ENCODE results near the gene ARF6. TPM values are rescaled to one million over a fixed set of nuclear protein-coding genes. Genes with fewer than 3 reads are reported as not detected.
"Not testable (repeated sequence)": the region's sequence is repeated elsewhere in the genome, so short reads cannot be mapped to it uniquely, and the experiment has no call there.

The ARF6 gene
- total RNA-seq, 4 donors from 2014 or later = 20.7 to 40.0 (median 30.8) TPM

GRCh38 chr14:49895480-49895879 is 2.6 kb downstream of the ARF6 start:
- ATAC-seq = no peak
- H3K9me3 ChIP-seq = no peaks in the 10 kb centered on the region
- H3K27ac ChIP-seq = peak overlapping the region; percentile 96 to 100 (median 98)
- H3K4me1 ChIP-seq = peaks cover 51 to 55% of the 10 kb centered on the region in 2 donors
- TF ChIP-seq POLR2A (IDR thresholded peaks at IDR 0.05) (no peak), CTCF (IDR thresholded peaks at IDR 0.05 in 4 of 5, conservative IDR thresholded peaks at IDR 0.05 in 1 of 5) (no peak)
- DNase-seq = no peak
- in situ Hi-C loops (cut with MboI; ENCODE audit: low sequenced_read_pairs in 4 of 4) (loop anchor here in 2 of 4 donors (5.0 to 10.0 kb wide), 2 partner anchors 107 to 109 kb away; no protein-coding TSS in a partner anchor), intact Hi-C loops (cut with DNase I; ENCODE audit: low total_unique reads) (no loop called here)
- peaks cover 0 to 19% of the 10 kb centered on the region in 2 donors for H3K36me3 ChIP-seq
- H3K4me3 ChIP-seq = peak overlapping the region; percentile 66 to 93 (median 89)
- H3K27me3 ChIP-seq = no peaks in the 10 kb centered on the region

- Histone ChIP-seq H3K27ac (peak overlapping the region; percentile 96 to 100 (median 98)), H3K4me1 (peaks cover 51 to 55% of the 10 kb centered on the region in 2 donors), H3K4me3 (peak overlapping the region; percentile 66 to 93 (median 89)), H3K36me3 (peaks cover 0 to 19% of the 10 kb centered on the region in 2 donors)
- intact Hi-C loops (cut with DNase I; ENCODE audit: low total_unique reads); H3K27me3 ChIP-seq; ATAC-seq; H3K9me3 ChIP-seq; DNase-seq: not testable (repeated sequence)
- in situ Hi-C loops (cut with MboI; ENCODE audit: low sequenced_read_pairs in 4 of 4) = loop anchor here in 2 of 4 donors (5.0 to 10.0 kb wide), 2 partner anchors 106 to 109 kb away; no protein-coding TSS in a partner anchor
Measured at GRCh38 chr14:49896272-49896671, 3.4 kb downstream of the ARF6 start.

- TF ChIP-seq POLR2A (IDR thresholded peaks at IDR 0.05) (no peak), CTCF (IDR thresholded peaks at IDR 0.05 in 4 of 5, conservative IDR thresholded peaks at IDR 0.05 in 1 of 5) (peak in 1 of 5 experiments; percentile 6)
- no peak for ATAC-seq
- intact Hi-C loops (cut with DNase I; ENCODE audit: low total_unique reads) (no loop called here), in situ Hi-C loops (cut with MboI; ENCODE audit: low sequenced_read_pairs in 4 of 4) (loop anchor here in 2 of 4 donors (5.0 to 10.0 kb wide), 2 partner anchors 105 to 108 kb away; no protein-coding TSS in a partner anchor)
- H3K36me3 ChIP-seq = peaks cover 0 to 19% of the 10 kb centered on the region in 2 donors
- H3K9me3 ChIP-seq = no peaks in the 10 kb centered on the region
- H3K4me1 ChIP-seq = peaks cover 47 to 50% of the 10 kb centered on the region in 2 donors
- peak overlapping the region; percentile 0 to 88 (median 50) for H3K4me3 ChIP-seq
- H3K27me3 ChIP-seq = no peaks in the 10 kb centered on the region
- peak overlapping the region; percentile 96 to 100 (median 98) for H3K27ac ChIP-seq
- no peak for DNase-seq
Measured at GRCh38 chr14:49896966-49897365, 4.1 kb downstream of the ARF6 start.

GRCh38 chr14:49897414-49897813 is 4.5 kb downstream of the ARF6 start:
- Histone ChIP-seq H3K27me3 (no peaks in the 10 kb centered on the region), H3K36me3 (peaks cover 0 to 19% of the 10 kb centered on the region in 2 donors), H3K4me3 (peak overlapping the region in 2 of 4 donors; percentile 35 to 66), H3K27ac (peak overlapping the region; percentile 96 to 100 (median 98)), H3K4me1 (peaks cover 44 to 47% of the 10 kb centered on the region in 2 donors), H3K9me3 (no peaks in the 10 kb centered on the region)
- intact Hi-C loops (cut with DNase I; ENCODE audit: low total_unique reads) (no loop called here), in situ Hi-C loops (cut with MboI; ENCODE audit: low sequenced_read_pairs in 4 of 4) (loop anchor here in 2 of 4 donors (5.0 to 10.0 kb wide), 2 partner anchors 105 to 107 kb away; no protein-coding TSS in a partner anchor)
- no peak for TF ChIP-seq CTCF (IDR thresholded peaks at IDR 0.05 in 4 of 5, conservative IDR thresholded peaks at IDR 0.05 in 1 of 5)
- TF ChIP-seq POLR2A (IDR thresholded peaks at IDR 0.05) = no peak
- no peak for DNase-seq
- no peak for ATAC-seq

GRCh38 chr14:49897965-49898364 is 5.1 kb downstream of the ARF6 start:
- no peak for TF ChIP-seq CTCF (IDR thresholded peaks at IDR 0.05 in 4 of 5, conservative IDR thresholded peaks at IDR 0.05 in 1 of 5)
- TF ChIP-seq POLR2A (IDR thresholded peaks at IDR 0.05) = no peak
- Histone ChIP-seq H3K4me1 (peaks cover 44 to 47% of the 10 kb centered on the region in 2 donors), H3K4me3 (peak overlapping the region in 2 of 4 donors; percentile 9 to 35), H3K9me3 (no peaks in the 10 kb centered on the region), H3K27ac (peak overlapping the region; percentile 96 to 100 (median 98)), H3K27me3 (no peaks in the 10 kb centered on the region), H3K36me3 (peaks cover 0 to 19% of the 10 kb centered on the region in 2 donors)
- ATAC-seq (peak in 1 of 2 donors; percentile 39), DNase-seq (no peak)
- in situ Hi-C loops (cut with MboI; ENCODE audit: low sequenced_read_pairs in 4 of 4) = loop anchor here in 2 of 4 donors (5.0 to 10.0 kb wide), 2 partner anchors 104 to 107 kb away; no protein-coding TSS in a partner anchor
- intact Hi-C loops (cut with DNase I; ENCODE audit: low total_unique reads) = no loop called here

Measured in gastrocnemius medialis (tissue), 4 donors.